Endothelial cell of umbilical vein (primary cell): ENCODE results near the gene CRYL1. TPM values are rescaled to one million over a fixed set of nuclear protein-coding genes. Genes with fewer than 3 reads are reported as not detected.

Experiments
- BruUV-seq: library from RNA; stranded (reverse); fragments of 400-500 nt; replicated peaks from 2 replicates; lab custom pipeline; 2021; lab: Mats Ljungman, UMichigan
- CTCF ChIA-PET: fragments of 300-600, 350-600 bp; sonication (Branson Sonifier 250); formaldehyde crosslinking; loops from one replicate; lab custom pipeline; 2021; ENCODE audit warnings: antibody characterized with exemption, inconsistent platforms; lab: Charles Lee
- POLR2A ChIA-PET: fragments of 300-600, 350-600 bp; sonication (Branson Sonifier 250); formaldehyde crosslinking; loops from one replicate; lab custom pipeline; 2021; ENCODE audit warnings: antibody characterized with exemption, inconsistent platforms; lab: Charles Lee
- DNase-seq: peaks from one replicate; pipeline ENCODE4 v3.0.0-alpha.2; 2011; ENCODE audit warnings: low read depth, low spot score
- FAIRE-seq: peaks from 2 replicates; lab custom pipeline; 2011; peaks lifted over from hg19 to GRCh38; lab: Jason Lieb, UNC
- H2AFZ ChIP-seq: 2 replicates; pipeline ENCODE4 v1.6.0; 2012; ENCODE audit warnings: low read depth, low read length, control low read depth, inconsistent platforms
- H3K27ac ChIP-seq: 2 replicates; pipeline ENCODE4 v1.5.1; 2011; ENCODE audit warnings: low read depth, mild to moderate bottlenecking, control low read depth, low read length, moderate library complexity; ENCODE audit not compliant: insufficient read depth
- H3K27me3 ChIP-seq, 2 experiments: 2 replicates each; pipeline versions ENCODE4 v1.6.0 to v1.6.1; 2011; ENCODE audit warnings: low read length in 2 of 2, mixed read lengths in 1 of 2; ENCODE audit not compliant: control insufficient read depth in 2 of 2, insufficient read depth in 2 of 2
- H3K36me3 ChIP-seq, 2 experiments: 2 replicates in 1 of 2; 3 replicates in 1 of 2; pipeline ENCODE4 v1.5.1; 2011; ENCODE audit warnings: low read length in 2 of 2, mild to moderate bottlenecking in 1 of 2, moderate library complexity in 1 of 2; ENCODE audit not compliant: control insufficient read depth in 2 of 2, insufficient read depth in 2 of 2; ENCODE audit errors: extremely low read depth in 1 of 2
- H3K4me1 ChIP-seq: 3 replicates; pipeline ENCODE4 v1.5.1; 2011; ENCODE audit warnings: mild to moderate bottlenecking, low read length; ENCODE audit not compliant: control insufficient read depth, insufficient read depth; ENCODE audit errors: extremely low read depth
- H3K4me2 ChIP-seq: 2 replicates; pipeline ENCODE4 v1.6.1; 2011; ENCODE audit warnings: low read length, control low read depth, mixed read lengths; ENCODE audit not compliant: insufficient read depth
- H3K4me3 ChIP-seq, 3 experiments: fragments of 200-600 bp in 1 of 3; sonication (generic), shearing (Covaris generic) in 1 of 3; replicated peaks in 1 of 3; 2 replicates each; pipeline ENCODE4 v1.5.1; 2011 to 2016; ENCODE audit warnings: control low read depth in 3 of 3, low read length in 3 of 3, mild to moderate bottlenecking in 2 of 3, inconsistent platforms in 1 of 3, low read depth in 1 of 3, moderate library complexity in 1 of 3; ENCODE audit not compliant: insufficient read depth in 1 of 3
- H3K79me2 ChIP-seq: 2 replicates; pipeline ENCODE4 v1.6.0; 2012; ENCODE audit warnings: low read length, inconsistent platforms; ENCODE audit not compliant: control insufficient read depth, insufficient read depth
- H3K9ac ChIP-seq: replicated peaks from 2 replicates; pipeline ENCODE3; 2011; ENCODE audit warnings: low read length, control low read depth; ENCODE audit not compliant: insufficient read depth; ENCODE audit errors: extremely low read depth
- H3K9me1 ChIP-seq: replicated peaks from 3 replicates; pipeline ENCODE4 v1.6.0; 2011; ENCODE audit warnings: mild to moderate bottlenecking, low read length; ENCODE audit not compliant: control insufficient read depth, insufficient read depth; ENCODE audit errors: extremely low read depth
- H3K9me3 ChIP-seq: replicated peaks from 2 replicates; pipeline ENCODE4 v1.5.1; 2012; ENCODE audit warnings: low read length, inconsistent platforms; ENCODE audit not compliant: control insufficient read depth, insufficient read depth
- H4K20me1 ChIP-seq: replicated peaks from 2 replicates; pipeline ENCODE3; 2011; ENCODE audit warnings: mild to moderate bottlenecking, low read length; ENCODE audit not compliant: control insufficient read depth, insufficient read depth; ENCODE audit errors: extremely low read depth
- CTCF ChIP-seq, 2 donors: IDR thresholded peaks; 1 replicate in 1 of 2; 2 replicates in 1 of 2; pipeline ENCODE4 v1.5.1; 2011; ENCODE audit warnings: low read length in 2 of 2, mild to moderate bottlenecking in 2 of 2, moderate library complexity in 2 of 2, control low read depth in 1 of 2, inconsistent platforms in 1 of 2, low read depth in 1 of 2; ENCODE audit not compliant: insufficient read depth in 1 of 2; ENCODE audit errors: extremely low read depth in 1 of 2
- EZH2 ChIP-seq: IDR thresholded peaks from 2 replicates; pipeline ENCODE4 v1.6.1; 2012; ENCODE audit warnings: borderline replicate concordance, low read depth, mild to moderate bottlenecking, moderate library complexity, low read length, inconsistent platforms; ENCODE audit not compliant: severe bottlenecking
- FOS ChIP-seq: IDR thresholded peaks from 2 replicates; pipeline ENCODE4 v1.6.1; 2011; ENCODE audit warnings: mild to moderate bottlenecking, low read length, moderate library complexity, borderline replicate concordance; ENCODE audit not compliant: insufficient read depth
- GATA2 ChIP-seq: IDR thresholded peaks from 2 replicates; pipeline ENCODE4 v1.7.0; 2011; ENCODE audit warnings: low read depth, mild to moderate bottlenecking, moderate library complexity, mixed read lengths, low read length; ENCODE audit not compliant: insufficient read length, insufficient read depth
- JUN ChIP-seq: IDR thresholded peaks from 2 replicates; pipeline ENCODE4 v1.6.1; 2011; ENCODE audit warnings: borderline replicate concordance, low read depth; ENCODE audit not compliant: insufficient read length, insufficient read depth
- MAX ChIP-seq: IDR thresholded peaks from 2 replicates; pipeline ENCODE4 v1.6.1; 2011; ENCODE audit not compliant: insufficient read depth, insufficient read length
- MYC ChIP-seq: IDR thresholded peaks from one replicate; pipeline ENCODE4 v1.6.1; 2011; ENCODE audit warnings: mild to moderate bottlenecking, low read depth, low read length
- POLR2A ChIP-seq: IDR thresholded peaks from 2 replicates; pipeline ENCODE4 v1.6.1; 2012; ENCODE audit warnings: low read depth, mild to moderate bottlenecking, control low read depth, low read length
- POLR2AphosphoS5 ChIP-seq: IDR thresholded peaks from 2 replicates; pipeline ENCODE4 v1.6.1; 2012; ENCODE audit warnings: low read depth, mild to moderate bottlenecking, control low read depth, low read length, moderate library complexity; ENCODE audit not compliant: insufficient read depth
- dilution Hi-C: fragments of 300-500 bp; cut with MboI; formaldehyde crosslinking; loops from one replicate; pipeline ENCODE4 v1.15.0; 2019; ENCODE audit warnings: low sequenced_read_pairs; ENCODE audit not compliant: extremely low pct_ligation_motif_present
- intact Hi-C: fragments of 100-400 bp; cut with micrococcal nuclease; formaldehyde crosslinking; loops from one replicate; pipeline ENCODE4 v1.10.0; 2022
- polyA plus RNA-seq, 4 experiments: library from polyadenylated mRNA; depleted of rRNA in 3 of 4; stranded (reverse) in 3 of 4; unstranded in 1 of 4; fragments of >200 nt; gene quantifications; 2 replicates each; pipeline versions ENCODE4 v1.2.1 to v1.2.3, GENCODE V29; 2011 to 2012; ENCODE audit warnings: missing spikeins in 1 of 4
- total RNA-seq: library from RNA; stranded (reverse); gene quantifications from 2 replicates; pipeline ENCODE4 v1.2.3, GENCODE V29; 2021

CRYL1 gene
- total and polyA plus RNA-seq, 2 donors (not counting 3 experiments of a cell fraction or from before 2014, with no cell fraction given), result 13.9 to 39.0 TPM

GRCh38 chr13:20494656-20495055 lies 31.0 kb downstream of the CRYL1 start:
- CTCF ChIA-PET, result interaction anchor here (0.7 to 11.1 kb wide), 7 partner anchors 209 to 430 kb away, joined by 3 to 239 read pairs (median 31); partner anchors contain the start of gene IL17D
- no peak overlapping the region for H3K9ac ChIP-seq
- no peaks in the 10 kb centered on the region for H4K20me1 ChIP-seq
- no peaks in the 10 kb centered on the region for H3K36me3 ChIP-seq
- dilution Hi-C loops, result no loop called here
- POLR2A ChIA-PET, result no interaction called here
- peaks cover 4% of the 10 kb centered on the region for H3K4me1 ChIP-seq
- intact Hi-C loops, result loop anchor here (1.0 to 10.0 kb wide), 8 partner anchors 72 to 980 kb away; partner anchors contain the start of gene IFT88
- FAIRE-seq (no peak), DNase-seq (no peak)
- TF ChIP-seq POLR2A (no peak), GATA2 (no peak), CTCF (IDR thresholded peaks at IDR 0.05; ENCODE audit: extremely low read depth in 1 of 2, insufficient read depth in 1 of 2, low read depth in 1 of 2, low read length in 2 of 2) (no peak), EZH2 (no peak), POLR2AphosphoS5 (no peak), JUN (no peak), MYC (no peak), MAX (no peak), FOS (no peak)
- no peaks in the 10 kb centered on the region for H3K9me1 ChIP-seq
- no peaks in the 10 kb centered on the region for H3K79me2 ChIP-seq
- H3K4me2 ChIP-seq, result no peak overlapping the region
- no peaks in the 10 kb centered on the region for H3K9me3 ChIP-seq
- no peaks in the 10 kb centered on the region for H3K27me3 ChIP-seq
- no peak overlapping the region for H3K4me3 ChIP-seq
- BruUV-seq, result no TSS peak
- no peak overlapping the region for H2AFZ ChIP-seq
- H3K27ac ChIP-seq, result no peak overlapping the region
